ENCODE results near the gene CIDEC.

CIDEC gene

DNA sequence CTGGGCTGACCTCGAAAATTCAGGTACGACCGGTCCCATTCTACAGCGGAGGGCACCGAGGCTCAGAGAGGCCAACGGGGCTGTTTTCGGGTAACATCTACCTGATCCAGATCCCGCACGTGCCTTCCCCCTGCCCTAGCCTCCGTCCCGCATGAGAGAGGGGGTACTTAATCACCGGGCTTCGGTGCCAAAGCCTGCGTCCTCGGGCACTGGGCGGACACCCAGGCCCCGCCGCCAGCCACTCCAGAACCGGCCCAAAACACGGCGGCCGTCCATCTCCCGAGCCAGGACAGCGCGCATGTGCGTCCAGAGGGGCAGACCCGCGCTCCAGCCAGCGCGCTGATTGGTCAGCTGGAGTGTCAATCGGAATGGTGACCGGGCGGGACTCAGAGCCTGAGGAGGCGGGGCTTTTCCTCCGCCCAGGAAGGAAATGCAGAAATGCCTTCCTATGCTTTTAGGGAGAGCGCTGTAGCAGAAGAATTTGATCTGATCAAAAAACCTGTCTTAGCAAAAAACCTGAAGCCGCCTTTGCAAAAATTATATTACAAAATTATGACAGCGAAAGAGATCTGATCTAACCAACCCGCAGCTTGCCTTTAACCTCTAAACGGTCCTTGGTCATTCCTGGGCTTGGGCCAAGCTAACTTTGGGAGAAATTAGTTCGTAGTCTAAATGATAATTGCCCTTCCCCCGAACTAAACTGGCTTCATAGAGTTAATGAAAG lies 36.2 kb downstream of the CIDEC start, which contains the start of gene RPUSD3:
Gene RPUSD3 (minus strand): TSS at position 294 of the 724 bp plus-strand sequence. CDS start 18 bp downstream, at position 276.
- Histone ChIP-seq H3K4me3 (ENCODE audit: extremely low read depth, insufficient read depth, low read length, poor library complexity, severe bottlenecking) (peak within 1 kb of the TSS; percentile 64), H3K4me1 (ENCODE audit: control insufficient read depth, insufficient read depth, low read length, poor library complexity, severe bottlenecking) (peaks cover 3% of the 10 kb centered on the region), H3K27ac (ENCODE audit: low read depth, low read length, severe bottlenecking) (no peak within 1 kb of the TSS), H3K9me3 (ENCODE audit: control insufficient read depth, low read length) (no peaks in the 10 kb centered on the region), H3K36me3 (ENCODE audit: control insufficient read depth, insufficient read depth, low read length) (peaks cover 33% of the 10 kb centered on the region)
- 3 to 5% methylated on average over 34 of the region's 42 CpGs for WGBS, 2 experiments (ENCODE audit: insufficient coverage in 2 of 2)

- H3K27ac ChIP-seq (ENCODE audit: low read depth, low read length, severe bottlenecking): no peak overlapping the region
- H3K36me3 ChIP-seq (ENCODE audit: control insufficient read depth, insufficient read depth, low read length): peaks cover 53% of the 10 kb centered on the region
- no peaks in the 10 kb centered on the region for H3K9me3 ChIP-seq (ENCODE audit: control insufficient read depth, low read length)
- no peaks in the 10 kb centered on the region for H3K4me1 ChIP-seq (ENCODE audit: control insufficient read depth, insufficient read depth, low read length, poor library complexity, severe bottlenecking)
- H3K4me3 ChIP-seq (ENCODE audit: extremely low read depth, insufficient read depth, low read length, poor library complexity, severe bottlenecking): no peak overlapping the region
- WGBS, 2 experiments (ENCODE audit: insufficient coverage in 2 of 2): 80 to 83% methylated on average over 6 of the region's 8 CpGs
Observed at GRCh38 chr3:9841015-9841414, 39.0 kb downstream of the CIDEC start.

DNA sequence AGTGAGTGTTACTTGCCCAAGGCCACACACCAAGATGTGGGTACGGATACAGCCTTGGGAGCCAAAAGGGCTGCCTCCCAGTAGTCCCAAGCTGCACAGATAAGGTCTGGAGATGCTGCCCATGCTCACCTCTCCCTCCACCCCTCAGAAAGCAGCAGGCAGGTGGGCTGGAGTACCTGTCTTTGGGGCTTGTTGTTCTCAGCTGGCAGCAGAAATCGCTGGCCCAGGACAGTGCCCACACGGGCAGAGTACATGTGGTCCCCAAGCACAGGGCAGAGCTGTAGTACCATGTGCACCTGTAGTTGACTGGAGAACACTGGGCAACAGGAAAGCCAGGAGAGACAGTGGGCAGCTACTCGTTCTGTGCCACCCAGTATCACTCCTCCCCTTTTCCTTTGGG lies 41.2 kb downstream of the CIDEC start:
- Histone ChIP-seq H3K4me1 (ENCODE audit: control insufficient read depth, insufficient read depth, low read length, poor library complexity, severe bottlenecking) (no peaks in the 10 kb centered on the region), H3K27ac (ENCODE audit: low read depth, low read length, severe bottlenecking) (no peak overlapping the region), H3K9me3 (ENCODE audit: control insufficient read depth, low read length) (no peaks in the 10 kb centered on the region), H3K36me3 (ENCODE audit: control insufficient read depth, insufficient read depth, low read length) (peaks cover 68% of the 10 kb centered on the region), H3K4me3 (ENCODE audit: extremely low read depth, insufficient read depth, low read length, poor library complexity, severe bottlenecking) (no peak overlapping the region)
- 96 to 100% methylated on average over 2 to 4 of the region's 4 CpGs for WGBS, 2 experiments (ENCODE audit: insufficient coverage in 2 of 2)

- H3K27ac ChIP-seq (ENCODE audit: low read depth, low read length, severe bottlenecking): no peak overlapping the region
- H3K4me1 ChIP-seq (ENCODE audit: control insufficient read depth, insufficient read depth, low read length, poor library complexity, severe bottlenecking): no peaks in the 10 kb centered on the region
- H3K9me3 ChIP-seq (ENCODE audit: control insufficient read depth, low read length): no peaks in the 10 kb centered on the region
- no peak overlapping the region for H3K4me3 ChIP-seq (ENCODE audit: extremely low read depth, insufficient read depth, low read length, poor library complexity, severe bottlenecking)
- H3K36me3 ChIP-seq (ENCODE audit: control insufficient read depth, insufficient read depth, low read length): peaks cover 73% of the 10 kb centered on the region
- WGBS, 2 experiments (ENCODE audit: insufficient coverage in 2 of 2): 95 to 97% methylated on average over 10 of the region's 12 CpGs
Observed at GRCh38 chr3:9837701-9838582, 42.1 kb downstream of the CIDEC start.

DNA sequence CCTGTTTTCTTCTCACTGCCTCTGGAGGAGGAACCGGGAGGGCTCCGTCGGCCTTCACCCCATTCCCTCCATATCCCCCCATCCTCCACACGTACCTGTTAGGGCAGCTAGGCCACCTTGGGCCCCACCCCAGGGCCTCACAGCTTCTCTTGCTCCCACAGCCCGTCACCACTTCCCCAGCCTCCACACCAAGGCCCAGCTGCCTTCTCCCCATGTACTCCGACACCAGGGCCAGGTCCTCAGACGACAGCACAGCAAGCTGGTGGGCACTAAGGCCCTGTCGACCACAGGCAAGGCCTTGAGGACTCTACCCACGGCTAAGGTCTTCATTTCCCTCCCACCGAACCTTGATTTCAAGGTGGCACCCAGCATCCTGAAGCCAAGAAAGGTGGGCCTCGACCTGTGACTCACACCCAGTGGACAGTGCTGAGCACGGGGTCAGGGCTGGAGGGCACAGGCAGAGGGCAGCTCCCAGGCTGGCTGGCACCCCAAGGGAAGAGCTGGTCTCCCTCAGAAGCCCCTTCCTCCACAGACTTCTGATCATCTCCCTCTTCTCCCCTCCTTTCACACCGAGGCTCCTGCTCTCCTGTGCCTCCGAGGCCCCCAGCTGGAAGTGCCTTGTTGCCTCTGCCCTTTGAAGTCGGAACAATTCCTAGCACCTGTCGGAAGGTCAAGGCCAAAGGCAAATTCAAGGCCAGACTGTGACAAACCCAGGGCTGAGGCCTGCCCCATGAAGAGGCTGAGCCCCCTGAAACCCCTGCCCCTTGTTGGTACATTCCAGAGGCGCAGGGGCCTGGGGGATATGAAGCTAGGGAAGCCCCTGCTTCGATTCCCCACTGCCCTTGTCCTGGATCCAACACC lies 45.3 kb downstream of the CIDEC start:
- WGBS, 2 experiments (ENCODE audit: insufficient coverage in 2 of 2): 87 to 93% methylated on average over 10 to 17 of the region's 18 CpGs
- Histone ChIP-seq H3K4me1 (ENCODE audit: control insufficient read depth, insufficient read depth, low read length, poor library complexity, severe bottlenecking) (no peaks in the 10 kb centered on the region), H3K36me3 (ENCODE audit: control insufficient read depth, insufficient read depth, low read length) (peaks cover 54% of the 10 kb centered on the region), H3K9me3 (ENCODE audit: control insufficient read depth, low read length) (no peaks in the 10 kb centered on the region), H3K4me3 (ENCODE audit: extremely low read depth, insufficient read depth, low read length, poor library complexity, severe bottlenecking) (no peak overlapping the region), H3K27ac (ENCODE audit: low read depth, low read length, severe bottlenecking) (no peak overlapping the region)

GRCh38 chr3:9833078-9833477 lies 47.0 kb downstream of the CIDEC start:
- Histone ChIP-seq H3K4me3 (ENCODE audit: extremely low read depth, insufficient read depth, low read length, poor library complexity, severe bottlenecking) (no peak overlapping the region), H3K4me1 (ENCODE audit: control insufficient read depth, insufficient read depth, low read length, poor library complexity, severe bottlenecking) (no peaks in the 10 kb centered on the region), H3K36me3 (ENCODE audit: control insufficient read depth, insufficient read depth, low read length) (peaks cover 47% of the 10 kb centered on the region), H3K9me3 (ENCODE audit: control insufficient read depth, low read length) (no peaks in the 10 kb centered on the region), H3K27ac (ENCODE audit: low read depth, low read length, severe bottlenecking) (no peak overlapping the region)
- WGBS, 2 experiments (ENCODE audit: insufficient coverage in 2 of 2): 95% methylated on average over 9 of the region's 9 CpGs; no CpG with 5 or more reads in 1 of the 2 experiments

DNA sequence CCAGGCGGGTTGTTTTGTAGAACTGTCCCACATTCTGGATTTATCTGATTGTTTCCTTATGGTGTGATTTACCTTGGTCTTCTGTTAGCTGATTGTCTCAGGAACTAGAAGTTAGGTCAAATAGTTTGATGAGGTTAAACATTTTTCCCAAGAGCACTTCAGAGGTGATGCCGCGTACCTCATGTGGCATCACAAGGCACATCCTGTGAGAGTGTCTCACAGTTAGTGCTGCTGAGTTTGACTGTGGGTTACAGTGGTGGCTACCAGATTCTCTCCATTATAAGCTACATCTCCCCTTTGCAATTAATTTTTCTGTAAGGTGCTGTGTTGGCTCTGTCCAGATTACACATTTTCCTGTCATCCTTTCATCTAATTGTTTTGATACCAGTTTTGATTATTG lies 48.8 kb downstream of the CIDEC start:
- no peak overlapping the region for H3K4me3 ChIP-seq (ENCODE audit: extremely low read depth, insufficient read depth, low read length, poor library complexity, severe bottlenecking)
- no peaks in the 10 kb centered on the region for H3K9me3 ChIP-seq (ENCODE audit: control insufficient read depth, low read length)
- no peak overlapping the region for H3K27ac ChIP-seq (ENCODE audit: low read depth, low read length, severe bottlenecking)
- H3K4me1 ChIP-seq (ENCODE audit: control insufficient read depth, insufficient read depth, low read length, poor library complexity, severe bottlenecking): no peaks in the 10 kb centered on the region
- peaks cover 34% of the 10 kb centered on the region for H3K36me3 ChIP-seq (ENCODE audit: control insufficient read depth, insufficient read depth, low read length)
- 100% methylated on average over 1 of the region's 3 CpGs for WGBS, 2 experiments (ENCODE audit: insufficient coverage in 2 of 2)

DNA sequence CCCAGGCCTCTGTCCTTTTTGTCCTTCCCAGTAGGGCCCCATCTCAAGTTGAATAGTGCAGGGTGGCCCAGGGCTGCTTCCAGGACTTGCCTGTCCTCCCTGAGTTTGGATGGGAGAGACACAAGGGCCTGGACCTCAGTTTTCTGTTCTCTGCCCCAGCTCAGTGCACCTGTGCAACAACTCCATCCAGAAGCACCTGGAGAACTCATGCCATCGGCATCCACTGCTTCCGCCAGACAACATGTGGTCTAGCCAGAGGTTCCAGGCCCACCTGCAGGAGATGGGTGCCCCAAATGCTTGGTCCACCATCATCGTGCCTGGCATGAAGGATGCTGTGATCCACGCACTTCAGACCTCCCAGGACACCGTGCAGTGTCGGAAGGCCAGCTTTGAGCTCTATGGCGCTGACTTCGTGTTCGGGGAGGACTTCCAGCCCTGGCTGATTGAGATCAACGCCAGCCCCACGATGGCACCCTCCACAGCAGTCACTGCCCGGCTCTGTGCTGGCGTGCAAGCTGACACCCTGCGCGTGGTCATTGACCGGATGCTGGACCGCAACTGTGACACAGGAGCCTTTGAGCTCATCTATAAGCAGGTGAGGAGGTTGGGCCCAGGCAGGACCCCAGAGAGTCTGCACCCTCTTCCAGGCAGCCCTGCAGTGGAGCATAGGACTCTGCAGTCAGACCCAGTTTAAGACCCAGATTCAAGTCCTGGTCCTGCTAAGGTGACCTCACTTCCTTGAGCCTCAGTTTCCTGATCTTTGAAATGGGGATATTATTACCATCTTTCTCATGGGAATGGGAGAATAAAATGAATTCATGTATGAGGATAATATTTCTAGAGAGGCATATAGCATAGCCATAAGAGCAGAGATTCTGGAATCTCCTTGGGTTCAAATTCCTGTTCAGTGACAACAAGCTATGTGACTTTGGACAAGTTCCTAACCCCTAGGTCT lies 51.0 kb downstream of the CIDEC start:
- Histone ChIP-seq H3K4me1 (ENCODE audit: control insufficient read depth, insufficient read depth, low read length, poor library complexity, severe bottlenecking) (no peaks in the 10 kb centered on the region), H3K4me3 (ENCODE audit: extremely low read depth, insufficient read depth, low read length, poor library complexity, severe bottlenecking) (no peak overlapping the region), H3K36me3 (ENCODE audit: control insufficient read depth, insufficient read depth, low read length) (peaks cover 19% of the 10 kb centered on the region), H3K27ac (ENCODE audit: low read depth, low read length, severe bottlenecking) (no peak overlapping the region), H3K9me3 (ENCODE audit: control insufficient read depth, low read length) (no peaks in the 10 kb centered on the region)
- WGBS, 2 experiments (ENCODE audit: insufficient coverage in 2 of 2): 98% methylated on average over 17 of the region's 17 CpGs

DNA sequence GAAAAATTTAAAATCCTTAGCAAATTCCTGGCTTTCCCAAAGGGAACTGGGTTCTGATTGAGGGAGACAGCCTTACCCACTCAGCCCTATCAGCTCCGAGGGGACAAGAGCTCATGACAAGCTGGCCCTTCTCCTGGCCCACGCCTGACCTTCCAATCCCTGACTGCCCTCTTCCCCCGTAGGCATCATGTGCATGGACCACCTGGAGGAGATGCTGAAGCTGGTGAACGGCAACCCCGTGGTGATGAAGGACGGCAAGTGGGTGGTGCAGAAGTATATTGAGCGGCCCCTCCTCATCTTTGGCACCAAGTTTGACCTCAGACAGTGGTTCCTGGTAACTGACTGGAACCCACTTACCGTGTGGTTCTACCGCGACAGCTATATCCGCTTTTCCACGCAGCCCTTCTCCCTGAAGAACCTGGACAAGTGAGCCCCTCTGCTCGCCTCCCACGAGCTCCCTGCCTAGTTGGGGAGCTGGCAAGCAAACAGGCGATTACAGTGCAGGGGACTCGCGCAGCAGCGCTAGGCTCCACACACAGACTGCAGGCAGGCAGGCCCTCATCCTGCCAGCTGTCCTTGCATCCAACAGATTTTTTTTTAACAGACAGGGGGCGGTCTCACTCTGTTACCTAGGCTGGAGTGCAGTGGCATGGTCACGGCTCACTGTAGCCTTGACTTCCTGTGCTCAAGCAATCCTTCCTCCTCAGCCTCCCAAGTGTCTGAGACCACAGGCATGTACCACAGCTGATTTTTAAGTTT lies 53.1 kb downstream of the CIDEC start:
- Histone ChIP-seq H3K27ac (ENCODE audit: low read depth, low read length, severe bottlenecking) (no peak overlapping the region), H3K36me3 (ENCODE audit: control insufficient read depth, insufficient read depth, low read length) (peaks cover 6% of the 10 kb centered on the region), H3K4me3 (ENCODE audit: extremely low read depth, insufficient read depth, low read length, poor library complexity, severe bottlenecking) (no peak overlapping the region), H3K9me3 (ENCODE audit: control insufficient read depth, low read length) (no peaks in the 10 kb centered on the region), H3K4me1 (ENCODE audit: control insufficient read depth, insufficient read depth, low read length, poor library complexity, severe bottlenecking) (no peaks in the 10 kb centered on the region)
- WGBS, 2 experiments (ENCODE audit: insufficient coverage in 2 of 2): 79 to 85% methylated on average over 19 to 20 of the region's 20 CpGs
